ENCODE measurements around the gene HMCN2.
"Not testable (repeated sequence)": the region's sequence is repeated elsewhere in the genome, so short reads cannot be mapped to it uniquely, and the experiment has no call there.

The HMCN2 gene

GRCh38 chr9:130264414-130265350, 878 bp upstream of the HMCN2 start:
- no peak for DNase-seq (ENCODE audit: low read depth)

GRCh38 chr9:130266236-130267098, 907 bp downstream of the HMCN2 start:
- DNase-seq (ENCODE audit: low read depth), result no peak

DNA sequence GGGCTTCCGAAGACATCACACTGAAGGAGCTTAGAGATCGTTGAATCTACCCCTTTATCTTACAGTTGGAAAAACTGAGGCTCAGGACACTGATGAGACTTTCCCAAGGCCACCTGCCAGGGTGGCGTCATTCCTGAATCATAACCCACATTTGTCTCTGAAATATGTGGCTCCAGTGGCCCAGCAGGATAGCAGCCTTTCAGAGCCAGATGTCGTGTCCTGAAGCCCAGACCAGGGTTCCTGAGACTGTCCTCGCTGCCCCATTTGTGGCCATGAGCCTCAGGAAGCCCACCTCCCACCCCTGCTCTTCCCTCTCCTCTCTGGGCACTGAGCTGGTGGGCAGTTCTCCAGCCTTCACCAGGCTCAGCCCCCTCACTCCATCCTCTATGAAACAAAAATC, 2.4 kb downstream of the HMCN2 start:
- DNase-seq (ENCODE audit: low read depth), result no peak

DNA sequence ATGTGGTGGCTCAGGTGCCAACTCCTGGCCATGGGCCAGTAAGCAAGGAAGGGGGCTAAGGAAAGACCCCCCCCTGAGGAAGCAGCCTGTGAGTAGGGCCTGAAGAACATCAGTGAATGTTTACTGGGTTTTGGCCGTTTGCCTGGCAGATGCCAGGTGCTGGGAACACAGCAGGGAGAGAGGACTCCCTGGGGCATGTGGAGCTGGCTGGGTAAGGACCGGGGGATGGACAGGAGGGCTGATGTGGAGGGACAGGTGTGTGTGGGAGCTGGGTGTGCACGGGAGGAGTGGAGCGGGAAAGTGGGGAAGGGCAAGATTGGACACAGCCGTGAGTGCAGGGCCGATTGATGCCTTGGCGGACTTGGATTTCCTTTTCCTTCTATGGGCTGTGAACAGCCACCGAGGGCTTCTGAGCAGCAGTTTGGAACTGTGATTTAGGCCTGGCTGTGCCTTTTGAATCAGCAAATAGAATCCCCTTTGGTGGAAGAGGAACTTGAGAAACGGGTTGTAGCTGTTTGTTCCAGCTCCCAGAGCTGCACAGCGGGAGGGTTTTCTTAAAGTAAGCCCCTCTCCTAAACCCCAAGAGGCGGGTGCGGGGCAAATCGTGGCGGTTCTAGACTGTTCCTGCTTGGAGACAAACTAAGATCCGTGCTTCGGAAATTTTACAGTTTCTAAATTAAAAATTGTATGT, 3.1 kb downstream of the HMCN2 start:
- DNase-seq (ENCODE audit: low read depth), result no peak

DNA sequence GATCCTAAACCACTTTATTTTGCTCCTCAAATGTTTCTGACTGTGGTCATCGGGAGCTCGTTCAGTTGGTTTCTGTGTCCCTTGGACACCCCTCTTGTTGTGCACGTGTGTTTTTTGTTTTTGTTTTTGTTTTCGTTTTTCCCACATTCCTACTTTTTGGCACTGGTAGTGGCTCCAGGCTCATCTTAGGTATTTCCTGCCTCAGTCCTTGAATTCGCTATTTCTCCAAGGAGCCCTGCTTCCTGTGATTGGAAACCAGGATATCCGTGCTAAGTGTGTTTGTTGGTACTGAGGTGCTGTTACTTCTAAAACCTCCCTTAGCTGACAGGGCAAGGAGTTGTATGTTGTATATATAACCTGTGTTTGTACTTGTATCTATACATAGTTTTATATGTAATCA, 5.9 kb downstream of the HMCN2 start:
- DNase-seq (ENCODE audit: low read depth), result no peak

- no peak for DNase-seq (ENCODE audit: low read depth)
Observed at GRCh38 chr9:130275156-130275555, 9.6 kb downstream of the HMCN2 start.

GRCh38 chr9:130276121-130276520, 10.6 kb downstream of the HMCN2 start:
- no peak for DNase-seq (ENCODE audit: low read depth)

- DNase-seq (ENCODE audit: low read depth), result no peak
Observed at GRCh38 chr9:130276955-130277354, 11.4 kb downstream of the HMCN2 start.

DNA sequence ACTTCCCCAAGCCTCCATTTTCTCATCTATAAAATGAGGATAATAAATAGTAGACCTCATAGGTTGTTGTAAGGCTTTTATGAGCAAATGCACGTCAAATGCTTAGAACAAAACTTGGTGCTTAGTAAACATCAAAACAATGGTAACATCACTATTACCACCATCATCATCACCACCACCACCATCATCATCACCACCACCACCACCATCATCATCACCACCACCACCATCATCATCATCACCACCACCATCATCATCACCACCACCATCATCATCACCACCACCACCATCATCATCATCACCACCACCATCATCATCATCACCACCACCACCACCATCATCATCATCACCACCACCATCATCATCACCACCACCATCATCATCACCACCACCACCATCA, 12.0 kb downstream of the HMCN2 start:
- not testable (repeated sequence) for DNase-seq (ENCODE audit: low read depth)

GRCh38 chr9:130283539-130284248, 18.1 kb downstream of the HMCN2 start:
- DNase-seq (ENCODE audit: low read depth), result no peak

- DNase-seq (ENCODE audit: low read depth), result no peak
Observed at GRCh38 chr9:130284249-130284625, 18.7 kb downstream of the HMCN2 start.

DNA sequence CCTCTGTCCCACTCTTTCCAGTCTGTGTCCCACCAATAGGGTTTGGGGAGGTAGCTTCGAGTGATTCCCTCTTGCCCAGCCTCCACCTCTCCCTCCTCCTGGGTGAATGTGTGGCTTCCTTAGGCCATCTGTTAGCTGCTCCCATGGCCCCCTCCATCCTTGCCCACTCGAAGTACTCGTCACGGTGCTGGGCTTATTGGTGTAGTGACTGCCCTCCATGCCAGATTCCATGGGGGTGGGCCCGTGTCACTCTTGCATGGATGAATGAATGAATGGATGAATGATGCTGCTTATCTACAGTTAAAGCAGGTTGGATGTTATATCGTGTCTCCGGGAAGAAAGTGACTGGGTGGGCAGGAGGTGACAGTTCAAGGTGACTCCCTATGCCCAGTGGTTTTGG, 19.1 kb downstream of the HMCN2 start:
- DNase-seq (ENCODE audit: low read depth), result no peak

DNA sequence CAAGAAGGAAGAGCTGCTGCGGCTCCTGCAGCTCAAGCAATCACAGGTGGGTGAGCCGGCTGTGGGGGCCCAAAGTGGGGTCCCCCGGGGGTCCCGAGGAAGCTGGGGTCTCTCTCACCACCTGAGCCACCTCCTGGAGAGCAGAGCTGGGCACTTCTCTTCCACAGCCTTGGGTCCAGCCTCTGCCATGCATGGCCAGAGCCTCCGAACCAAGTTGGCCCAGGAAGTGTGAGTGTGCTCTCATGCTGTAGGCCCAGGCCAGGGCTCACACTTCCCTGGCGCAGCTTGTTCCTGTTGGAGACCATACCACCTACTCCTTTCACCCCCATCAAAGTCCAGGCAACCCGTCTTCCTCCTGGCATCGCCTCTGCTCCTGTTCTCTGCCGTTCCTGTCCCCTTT, 19.7 kb downstream of the HMCN2 start:
- no peak for DNase-seq (ENCODE audit: low read depth)

DNA sequence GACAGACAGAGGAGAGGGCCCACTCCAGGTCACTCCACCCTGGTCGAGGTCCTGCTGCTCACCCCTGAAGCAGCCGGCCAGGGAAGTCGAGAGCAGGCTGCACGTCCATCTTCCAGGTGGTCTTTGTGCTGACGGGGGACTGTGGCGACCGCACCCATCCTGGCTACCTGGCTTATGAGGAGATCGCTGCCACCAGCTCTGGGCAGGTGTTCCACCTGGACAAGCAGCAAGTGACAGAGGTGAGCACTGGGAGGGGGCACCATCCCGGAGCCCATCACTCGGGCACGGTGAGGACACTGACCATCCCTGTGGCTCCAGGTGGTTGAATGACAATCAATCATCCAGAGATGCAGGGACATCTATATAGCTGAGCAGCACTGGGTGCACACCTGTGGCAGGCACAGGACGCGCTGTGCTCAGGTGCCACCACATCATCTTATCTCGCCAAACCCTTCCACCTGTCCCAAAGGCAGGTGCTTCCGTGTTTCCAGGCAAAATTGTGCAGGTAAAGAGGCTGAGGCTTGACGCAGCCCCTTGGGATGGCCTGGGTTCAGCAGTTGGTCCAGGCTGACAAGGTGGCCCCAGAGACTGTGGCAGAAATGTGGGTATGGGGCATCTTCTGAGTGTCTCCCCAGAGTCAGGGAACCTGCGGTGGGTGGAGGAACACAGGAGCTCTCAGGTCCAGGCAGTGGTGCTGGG, 20.7 kb downstream of the HMCN2 start:
- no peak for DNase-seq (ENCODE audit: low read depth)

DNA sequence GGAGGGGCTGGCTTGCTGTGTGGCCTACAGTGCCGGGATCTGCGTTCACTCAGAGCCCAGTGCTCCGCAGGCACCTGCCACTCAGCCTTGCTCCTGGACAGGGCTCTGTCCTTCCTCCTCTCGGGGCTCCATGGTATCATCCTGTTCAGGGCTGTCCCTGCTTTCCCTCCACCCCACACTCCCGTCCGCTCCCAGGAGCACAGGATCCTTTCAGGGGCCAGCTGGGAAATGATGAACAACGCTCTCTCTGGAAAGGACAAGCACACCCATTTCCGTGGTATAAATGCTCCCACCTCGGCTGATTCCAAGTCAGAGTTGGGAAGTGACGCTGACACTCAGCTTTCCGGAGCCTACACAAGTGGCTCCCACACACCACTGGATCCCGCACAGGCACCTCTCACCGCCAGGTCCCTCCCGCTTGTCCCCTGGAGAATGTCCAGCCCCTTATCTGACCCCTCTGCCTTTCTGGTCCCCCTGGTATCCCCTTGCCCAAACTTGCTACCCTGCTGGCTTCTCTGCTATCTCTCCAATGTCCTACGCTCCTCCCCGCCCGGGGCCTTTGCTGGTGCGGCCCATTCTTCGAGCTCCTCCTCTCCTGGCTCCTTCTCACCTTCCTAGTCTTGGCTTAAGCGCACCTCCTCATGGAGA, 21.3 kb downstream of the HMCN2 start:
- DNase-seq (ENCODE audit: low read depth), result no peak

DNA sequence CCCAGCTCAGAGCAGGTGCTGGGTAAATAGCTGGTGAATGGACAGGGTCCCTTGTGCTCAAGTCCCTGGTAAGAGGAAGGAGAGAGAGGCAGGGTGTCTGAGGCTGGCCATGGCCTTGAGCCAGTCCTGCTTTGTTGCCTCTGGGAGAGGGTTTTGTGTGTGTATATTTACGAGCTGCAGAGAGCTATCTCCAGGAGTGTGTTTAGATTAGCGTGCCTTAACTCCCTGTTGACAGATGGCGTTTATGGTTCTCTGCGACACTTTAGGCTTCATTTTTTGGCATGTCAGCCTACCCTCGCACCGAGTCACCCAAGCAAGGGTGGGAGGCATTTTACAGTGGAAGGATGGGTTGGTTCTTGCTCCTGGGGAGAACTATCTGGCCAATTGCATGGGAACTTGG, 22.2 kb downstream of the HMCN2 start:
- DNase-seq (ENCODE audit: low read depth), result no peak

DNA sequence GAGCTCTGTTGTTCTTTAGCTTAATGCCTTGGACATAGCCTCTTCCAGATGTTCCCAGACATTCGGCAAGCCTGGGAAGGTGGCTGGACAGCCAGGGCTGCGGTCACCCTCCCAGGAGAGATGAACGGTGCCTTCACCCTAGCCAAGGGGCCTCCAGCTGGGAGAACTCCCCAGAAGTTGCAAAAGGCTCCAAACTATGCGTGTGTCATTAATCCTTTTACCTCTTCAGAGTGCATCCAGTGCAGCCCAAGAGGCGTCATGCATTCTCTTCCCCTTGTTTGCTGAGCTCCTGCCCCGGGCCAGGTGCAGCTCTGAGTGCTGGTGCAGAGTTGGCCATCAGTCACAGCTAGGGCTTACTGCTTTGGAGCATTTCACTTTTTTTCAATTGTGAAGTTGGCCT, 22.8 kb downstream of the HMCN2 start:
- DNase-seq (ENCODE audit: low read depth), result no peak

DNA sequence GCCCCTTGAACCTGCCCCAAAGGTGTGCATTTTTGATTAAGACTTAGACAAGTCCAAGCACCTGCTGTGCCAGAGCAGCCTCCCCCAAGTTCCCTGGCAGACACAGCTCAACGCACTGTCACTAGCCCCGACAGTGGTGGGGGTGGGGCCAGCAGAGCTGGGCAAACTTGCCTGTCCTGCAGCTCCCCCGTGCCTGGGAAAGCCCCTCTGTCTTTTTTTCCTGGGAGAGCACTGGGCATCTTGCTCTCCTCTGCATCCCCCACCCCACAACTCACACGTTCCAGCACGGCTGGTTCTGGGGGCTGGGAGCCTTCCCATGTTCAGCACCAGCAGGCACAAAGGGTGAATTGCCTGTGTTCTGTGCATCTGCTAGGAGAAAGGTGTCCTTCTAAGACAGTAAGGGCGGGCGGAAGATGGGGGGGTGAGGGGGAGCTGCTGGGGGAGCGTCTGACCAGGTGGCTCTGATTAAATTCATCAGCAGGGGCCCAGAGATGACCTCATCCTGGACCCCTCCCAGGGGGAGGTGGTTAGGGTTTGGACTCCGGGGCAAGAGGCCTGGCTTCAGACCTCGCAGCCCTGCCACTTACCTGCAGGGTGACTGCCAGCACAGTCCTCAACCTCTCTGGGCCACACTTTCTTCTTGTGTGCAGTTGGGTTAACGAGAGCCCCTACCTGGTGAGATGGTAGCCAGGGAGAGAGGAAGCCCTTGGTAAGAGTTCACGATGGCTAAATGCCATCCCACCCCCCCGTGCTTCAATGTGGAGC, 23.5 kb downstream of the HMCN2 start:
- no peak for DNase-seq (ENCODE audit: low read depth)

DNA sequence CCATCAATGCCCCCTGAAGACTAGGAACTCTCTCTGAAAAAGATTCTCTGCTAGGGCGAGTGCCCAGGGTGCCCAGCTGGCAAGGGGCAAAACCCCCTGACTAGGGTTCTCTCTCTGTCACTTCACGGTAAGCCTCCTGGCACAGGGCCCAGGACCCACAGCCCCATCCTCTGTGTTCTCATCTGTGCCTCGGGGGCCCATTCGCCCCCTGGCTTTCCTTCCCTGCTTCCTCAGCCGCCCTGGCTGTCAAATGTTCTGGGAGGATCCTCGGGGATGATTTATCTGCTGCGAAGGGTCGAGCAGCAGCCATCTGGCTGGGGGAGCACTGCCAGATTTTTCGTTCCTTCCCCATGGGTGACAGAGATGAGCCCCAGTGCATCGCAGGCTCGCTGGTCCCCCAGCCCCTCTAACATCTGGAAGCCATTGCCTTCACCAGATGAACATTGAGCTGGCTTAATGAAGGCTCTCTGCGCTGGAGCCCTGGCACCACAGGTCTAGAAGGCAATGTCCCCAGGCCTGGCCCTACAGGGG, 24.2 kb downstream of the HMCN2 start:
- DNase-seq (ENCODE audit: low read depth), result no peak

Measured in activated T-cell treated with anti-CD3 and anti-CD28 coated beads for 1 hour (primary cell).